Astrocyte of the spinal cord (primary cell): ENCODE results near the gene ARHGEF7.

Experiments used
- DNase-seq: peaks from one replicate; pipeline ENCODE4 v3.0.0; 2011; ENCODE audit warnings: low read depth, low spot score
- H3K4me3 ChIP-seq: 2 replicates; pipeline ENCODE4 v1.5.1; 2011; ENCODE audit warnings: low read depth, mild to moderate bottlenecking, low read length, moderate library complexity
- CTCF ChIP-seq: IDR thresholded peaks from 2 replicates; pipeline ENCODE4 v1.5.1; 2012; ENCODE audit warnings: low read depth, mild to moderate bottlenecking, low read length, inconsistent platforms
- in situ Hi-C: cut with HindIII; loops from 2 replicates; pipeline ENCODE4 v1.10.0; 2017; ENCODE audit warnings: low sequenced_read_pairs

ARHGEF7 gene

GRCh38 chr13:111160648-111161047 lies 45.5 kb downstream of the ARHGEF7 start:
- in situ Hi-C loops = no loop called here
- TF ChIP-seq CTCF = no peak

GRCh38 chr13:111161601-111162600 lies 46.8 kb downstream of the ARHGEF7 start:
- in situ Hi-C loops = no loop called here
- no peak for TF ChIP-seq CTCF
- H3K4me3 ChIP-seq = no peak overlapping the region
- no peak for DNase-seq

More at GRCh38 chr13:111160648-111161047, 45.5 kb downstream of the ARHGEF7 start:
- H3K4me3 ChIP-seq = no peak overlapping the region
- no peak for DNase-seq

DNA sequence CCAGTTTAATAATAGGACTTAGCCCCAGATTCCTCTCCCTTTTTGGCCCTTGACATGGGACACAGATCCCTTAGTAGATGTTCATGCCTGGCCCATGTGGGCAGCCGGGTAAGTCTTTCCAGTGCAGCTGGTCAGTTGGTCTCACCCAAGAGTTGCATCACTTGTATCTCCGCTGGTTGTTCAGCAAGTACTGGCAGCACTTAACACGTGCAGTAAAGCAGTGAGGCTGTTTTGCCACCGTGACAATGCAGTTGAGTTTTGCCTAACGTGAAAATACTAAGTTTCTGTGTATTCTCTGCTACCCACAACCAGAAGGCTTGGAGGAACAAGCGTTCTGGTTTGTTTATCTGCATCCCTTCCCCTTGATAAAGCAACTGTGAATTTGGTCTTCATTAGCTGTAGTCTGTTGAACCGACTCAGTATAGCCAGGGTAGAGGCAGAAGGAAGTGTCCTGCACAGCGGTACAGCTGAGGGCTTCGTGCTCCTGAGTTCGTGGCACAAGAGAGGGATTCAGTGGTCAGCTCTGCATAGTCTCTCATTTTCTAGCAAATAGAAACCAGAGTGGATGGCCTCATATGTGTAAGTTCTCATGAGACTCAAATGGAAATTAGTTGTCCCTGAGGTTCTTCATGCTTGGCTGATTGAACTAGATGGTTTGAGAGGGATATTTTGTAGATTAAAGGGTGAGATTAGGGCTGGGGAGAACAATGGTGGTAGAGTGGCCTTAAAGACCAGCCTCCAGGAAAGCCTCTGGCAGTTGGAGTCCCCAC lies 50.3 kb downstream of the ARHGEF7 start:
- in situ Hi-C loops = no loop called here
- no peak for TF ChIP-seq CTCF
- DNase-seq = no peak

GRCh38 chr13:111166882-111167675 lies 52.0 kb downstream of the ARHGEF7 start:
- H3K4me3 ChIP-seq = no peak overlapping the region
- in situ Hi-C loops = no loop called here
- no peak for TF ChIP-seq CTCF
- DNase-seq = no peak

More for the DNA sequence above, 50.3 kb downstream of the ARHGEF7 start:
- no peak overlapping the region for H3K4me3 ChIP-seq

- DNase-seq = no peak
- no peak overlapping the region for H3K4me3 ChIP-seq
- in situ Hi-C loops = no loop called here
- no peak for TF ChIP-seq CTCF
Measured at GRCh38 chr13:111168107-111168506, 53.0 kb downstream of the ARHGEF7 start.

DNA sequence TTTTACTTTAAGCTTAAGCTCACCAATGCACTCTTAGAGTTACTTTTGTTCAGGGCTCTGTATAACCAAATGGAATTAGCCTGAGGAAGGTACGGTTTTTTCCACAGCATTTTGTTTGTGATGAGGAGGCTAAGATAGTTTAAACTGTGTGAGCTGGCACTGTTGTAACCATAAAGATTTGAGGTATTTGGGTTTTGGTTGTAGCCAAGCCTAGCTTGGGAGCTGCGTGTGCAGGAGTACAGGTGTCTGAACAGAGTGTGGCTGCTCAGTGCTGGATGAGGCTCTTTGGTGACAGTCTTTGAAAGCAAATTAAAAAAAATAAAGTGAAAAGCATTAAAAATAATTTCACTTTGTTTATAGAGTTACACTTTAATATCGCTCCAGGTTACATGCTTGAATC lies 56.0 kb downstream of the ARHGEF7 start:
- in situ Hi-C loops = no loop called here
- TF ChIP-seq CTCF = no peak
- no peak for DNase-seq
- H3K4me3 ChIP-seq = no peak overlapping the region
